Stimulated activated CD4-positive, alpha-beta T cell treated with anti-CD3 and anti-CD28 coated beads, TNF-alpha, amount 100 ng/mL, for 48 hours (primary cell): ENCODE results near the gene IQSEC1.

Experiments used
- DNase-seq, 3 donors: peaks; one replicate each; pipeline ENCODE4 v3.0.0-alpha.2; 2020; ENCODE audit warnings: low read depth in 3 of 3

The IQSEC1 gene

DNA sequence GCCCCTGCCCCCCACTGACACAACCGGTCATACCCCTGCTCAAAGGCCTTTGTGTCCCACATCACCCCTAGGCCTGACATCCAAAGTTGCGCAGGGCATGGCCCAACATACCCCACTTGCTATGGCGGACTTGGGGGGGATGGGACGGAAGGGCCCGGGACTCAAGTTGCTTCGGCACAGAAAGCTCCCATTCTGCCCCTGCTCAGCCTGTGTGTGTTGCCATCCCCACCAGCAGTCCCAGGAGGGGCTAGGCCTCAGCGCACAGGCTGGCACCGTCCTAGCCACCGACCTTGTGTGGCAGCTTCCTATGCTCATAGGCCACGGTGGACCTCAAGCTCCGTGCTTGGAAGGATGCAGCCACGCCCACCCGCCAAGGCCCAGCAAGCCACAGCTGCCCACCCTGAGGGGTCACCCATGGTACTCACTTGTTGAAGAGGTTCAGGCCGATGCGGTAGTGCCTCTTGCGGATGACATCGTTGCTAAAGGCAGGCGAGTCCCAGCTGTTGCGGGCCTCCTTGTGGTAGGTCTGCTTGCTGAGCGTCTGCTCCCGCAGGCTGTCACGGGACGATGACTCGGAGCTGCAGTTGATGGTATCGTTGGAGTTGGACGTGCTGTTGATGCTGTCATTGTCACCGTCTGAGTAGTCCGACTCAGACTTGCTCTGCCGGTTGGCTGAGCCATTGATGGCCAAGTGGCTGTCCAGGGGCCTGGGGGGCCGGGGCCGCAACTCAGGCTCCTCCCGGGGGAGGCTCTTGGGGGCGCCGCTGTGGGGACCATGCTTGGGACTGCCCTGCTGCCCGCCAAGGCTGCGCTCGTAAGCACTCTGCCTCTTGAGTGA is 138.0 kb downstream of the IQSEC1 start:
- DNase-seq = no peak

GRCh38 chr3:12934431-12934830 is 138.8 kb downstream of the IQSEC1 start:
- DNase-seq = no peak

GRCh38 chr3:12933901-12934300 is 139.3 kb downstream of the IQSEC1 start:
- no peak for DNase-seq

- DNase-seq = no peak
Measured at GRCh38 chr3:12932754-12933153, 140.5 kb downstream of the IQSEC1 start.

DNA sequence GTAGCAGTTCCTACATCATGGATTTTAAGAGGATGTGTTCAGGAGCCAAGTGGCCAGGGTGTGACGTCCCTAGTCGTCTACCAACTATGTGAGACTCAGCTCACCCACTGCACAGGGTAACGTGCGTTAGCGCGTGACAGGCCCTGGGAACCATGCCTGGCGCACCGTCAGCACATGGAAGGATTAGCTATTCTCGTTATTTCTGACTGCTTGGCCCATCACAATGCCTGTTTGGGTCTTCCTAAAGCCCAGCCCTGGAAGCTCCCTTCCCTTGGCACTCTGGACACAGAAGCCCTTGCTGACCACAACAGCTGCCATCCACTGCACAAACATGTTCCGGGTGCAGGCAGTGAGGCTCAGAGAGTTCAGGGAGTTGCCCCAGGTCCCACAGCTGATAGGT is 140.9 kb downstream of the IQSEC1 start:
- no peak for DNase-seq

DNA sequence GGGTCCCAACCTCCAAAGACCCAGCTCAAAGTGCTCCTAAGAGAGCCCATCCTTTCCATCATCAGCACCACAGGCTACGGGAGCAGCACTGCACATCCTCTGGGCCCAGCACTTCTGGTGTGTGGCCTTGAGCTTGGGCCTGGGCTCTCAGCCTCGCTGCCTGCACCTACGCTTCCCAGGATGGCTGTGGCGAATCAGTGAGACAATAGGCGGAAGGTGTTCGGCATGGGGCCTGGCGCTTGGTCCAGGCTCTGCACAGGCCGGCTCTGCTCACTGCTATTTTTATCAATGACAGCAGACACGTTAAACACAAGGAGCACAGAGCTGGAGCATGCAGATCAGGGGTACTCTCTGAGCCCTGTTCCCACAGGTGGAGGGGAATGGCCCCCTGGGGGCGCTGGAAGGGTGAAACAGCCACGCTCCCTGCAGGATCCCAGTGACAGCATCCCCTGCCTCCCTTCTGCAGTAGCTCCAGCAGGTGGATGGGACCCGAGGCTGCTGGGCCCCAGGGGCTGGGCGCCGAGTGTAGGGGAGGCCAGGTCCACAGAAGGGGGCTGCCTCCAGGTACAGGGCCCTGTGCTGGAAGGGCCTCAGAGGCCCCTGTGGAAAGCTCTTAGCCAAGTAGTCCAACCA is 141.8 kb downstream of the IQSEC1 start:
- DNase-seq = no peak

DNA sequence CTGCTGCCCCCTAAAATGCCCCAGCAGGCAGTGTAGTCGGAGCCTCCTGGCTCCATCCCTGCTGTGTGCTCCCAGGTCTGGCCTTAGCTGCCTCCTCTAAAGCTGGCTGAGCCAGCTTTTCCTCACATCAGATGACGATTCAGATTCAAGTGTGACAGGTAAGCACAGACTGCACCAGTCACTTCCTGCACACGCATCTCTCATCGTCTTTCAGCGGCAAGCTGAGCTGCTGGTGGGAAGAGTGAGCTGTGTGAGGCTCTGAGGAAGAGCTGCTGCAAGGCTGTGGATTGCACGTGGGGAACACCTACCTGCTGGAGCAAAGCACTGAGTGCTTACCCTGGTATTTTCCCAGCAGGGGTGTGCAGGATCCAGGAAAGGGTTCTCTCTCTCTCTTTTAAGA is 143.4 kb downstream of the IQSEC1 start:
- DNase-seq = no peak

DNA sequence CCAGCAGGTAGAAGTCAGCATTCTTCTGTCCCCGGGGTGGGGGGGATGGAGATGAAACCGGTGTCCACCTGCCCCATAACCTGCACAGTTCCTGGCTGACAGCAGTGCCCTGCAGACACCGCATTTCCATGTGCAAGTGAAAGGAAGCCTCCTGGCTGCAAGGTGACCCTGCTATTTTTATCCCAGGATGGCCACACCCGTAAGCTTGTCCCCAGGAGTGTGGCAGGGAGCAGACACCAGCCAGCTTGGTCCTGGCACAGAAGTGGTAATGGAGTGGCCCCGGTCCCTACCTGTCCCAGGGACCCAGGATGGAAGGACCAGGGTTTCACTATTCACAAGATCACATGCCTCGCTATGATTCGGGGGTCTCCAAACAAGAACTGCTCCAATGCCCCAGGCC is 146.6 kb downstream of the IQSEC1 start:
- DNase-seq = no peak

- no peak for DNase-seq
Measured at GRCh38 chr3:12925648-12926047, 147.6 kb downstream of the IQSEC1 start.

GRCh38 chr3:12924437-12924836 is 148.8 kb downstream of the IQSEC1 start:
- DNase-seq = no peak

GRCh38 chr3:12922881-12923431 is 150.3 kb downstream of the IQSEC1 start:
- no peak for DNase-seq

GRCh38 chr3:12922306-12922705 is 150.9 kb downstream of the IQSEC1 start:
- DNase-seq = no peak

- no peak for DNase-seq
Measured at GRCh38 chr3:12921736-12922135, 151.5 kb downstream of the IQSEC1 start.

DNA sequence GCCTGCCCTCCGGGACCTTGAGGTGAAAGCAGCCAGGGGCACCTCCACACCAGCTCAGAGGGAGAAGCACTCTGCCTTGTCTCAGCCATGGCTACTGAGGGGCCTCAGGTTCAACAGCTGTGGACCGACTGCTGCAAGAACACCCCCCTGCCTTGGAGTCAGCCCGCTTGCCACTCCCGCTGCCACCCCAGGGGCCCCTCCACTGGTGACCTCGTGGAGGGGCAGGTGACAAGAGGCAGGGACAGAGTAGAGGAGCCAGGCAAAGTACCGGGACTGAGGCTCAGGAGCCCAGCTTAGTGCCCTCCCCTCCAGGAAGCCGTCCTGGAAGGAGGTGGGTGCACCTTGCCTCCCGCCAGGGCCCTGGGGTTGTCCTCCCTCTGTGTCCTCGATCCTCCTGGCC is 152.3 kb downstream of the IQSEC1 start:
- DNase-seq = no peak

DNA sequence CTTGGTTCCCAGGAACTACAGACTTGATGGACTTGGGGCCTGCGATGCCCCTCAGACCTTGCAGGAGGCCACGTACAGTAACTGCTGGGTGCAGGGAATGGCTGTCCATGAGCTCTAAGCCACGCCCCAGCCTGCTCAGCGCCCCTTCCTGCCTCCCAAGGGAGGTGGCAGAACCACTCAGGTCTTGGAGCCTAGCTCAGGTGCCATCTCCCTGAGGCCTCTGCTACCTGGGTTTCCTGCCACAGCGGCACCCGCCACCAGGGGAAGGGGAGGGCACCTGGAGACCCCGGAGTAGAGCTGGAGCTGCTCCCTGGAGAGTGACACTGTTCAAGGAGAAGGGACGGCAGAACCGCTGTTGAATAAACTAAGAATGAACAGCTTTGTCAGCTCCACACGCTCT is 154.0 kb downstream of the IQSEC1 start:
- DNase-seq = no peak

DNA sequence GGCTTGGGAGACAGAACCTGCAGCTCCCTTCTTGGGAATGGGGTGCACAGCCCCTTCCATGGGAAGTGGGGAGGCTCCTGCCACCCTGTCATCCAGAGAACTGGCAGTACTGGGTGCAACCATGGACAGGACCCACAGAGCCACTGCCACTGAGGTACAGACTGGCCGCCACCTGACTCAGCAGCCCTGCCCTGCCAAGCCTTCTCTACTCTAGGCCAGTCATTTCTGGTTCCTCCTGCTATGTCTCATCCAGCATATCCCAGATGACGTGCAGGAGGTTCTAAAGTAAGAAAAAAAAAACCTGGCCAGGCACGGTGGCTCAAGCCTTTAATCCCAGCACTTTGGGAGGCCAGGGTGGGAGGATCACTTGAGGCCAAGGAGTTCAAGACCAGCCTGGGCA is 155.0 kb downstream of the IQSEC1 start:
- no peak for DNase-seq

GRCh38 chr3:12916159-12916558 is 157.1 kb downstream of the IQSEC1 start:
- DNase-seq = no peak

GRCh38 chr3:12914088-12914487 is 159.1 kb downstream of the IQSEC1 start:
- no peak for DNase-seq

DNA sequence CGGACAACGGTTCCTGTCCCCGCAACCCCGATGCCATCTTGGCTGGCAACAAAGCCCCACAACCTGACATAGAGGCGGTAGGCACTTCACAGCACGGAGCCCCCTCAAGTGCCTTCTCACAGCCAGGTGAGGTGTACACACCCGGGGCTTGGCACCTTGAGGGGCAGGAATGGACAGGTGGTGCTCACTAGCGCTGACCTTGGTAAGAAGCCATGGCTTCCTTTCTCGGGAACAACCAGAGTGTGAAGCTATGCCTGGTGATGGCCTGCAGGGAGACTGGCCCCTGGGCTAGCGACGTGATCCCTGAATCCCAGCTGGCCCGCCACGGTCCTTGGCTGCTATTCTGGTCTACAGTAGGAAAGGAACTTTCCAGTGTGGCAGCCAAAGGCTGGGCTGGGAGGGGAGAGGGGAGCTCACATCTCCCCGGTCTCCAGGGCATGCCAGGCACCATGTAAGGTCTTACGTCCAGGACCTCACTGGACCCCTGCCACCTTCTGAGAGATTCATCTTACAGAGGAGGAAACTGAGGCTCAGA is 161.3 kb downstream of the IQSEC1 start:
- no peak for DNase-seq

DNA sequence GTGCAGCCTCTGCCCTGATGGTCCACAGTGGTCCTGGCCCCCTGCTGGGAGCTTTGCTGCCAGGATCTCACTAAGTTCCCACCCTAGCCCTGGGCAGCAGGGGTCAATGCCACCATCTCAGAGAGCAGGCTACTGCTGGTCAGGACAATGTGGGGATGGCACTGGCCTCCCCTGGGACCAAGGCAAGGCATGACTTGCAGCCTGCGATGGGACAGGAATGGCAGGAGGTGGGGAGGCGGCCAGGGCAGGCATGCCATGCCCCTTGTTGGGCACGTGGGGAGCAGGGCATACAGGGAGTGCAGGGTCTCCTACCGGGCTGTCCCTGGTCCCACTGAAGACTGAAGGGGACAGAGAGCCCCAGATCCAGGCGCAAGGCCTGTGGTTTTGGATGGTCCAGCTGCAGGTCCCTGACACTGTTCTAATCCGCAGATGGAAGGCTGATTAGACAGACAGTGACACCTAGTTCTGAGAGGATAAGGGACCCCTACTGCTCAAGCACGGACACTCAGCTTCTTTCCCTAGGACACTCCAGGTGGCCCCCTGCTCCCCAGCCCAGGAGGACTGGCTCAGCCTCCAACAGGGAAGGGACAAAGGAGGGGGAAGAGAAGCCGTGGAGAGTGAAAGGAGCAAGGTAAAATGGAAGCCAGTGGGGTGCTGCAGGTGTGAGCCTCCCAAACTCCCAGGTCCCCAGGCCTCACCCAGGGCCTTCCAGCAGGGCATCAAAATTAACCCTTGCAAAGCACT is 162.7 kb downstream of the IQSEC1 start:
- DNase-seq = no peak

GRCh38 chr3:12909710-12910109 is 163.5 kb downstream of the IQSEC1 start:
- no peak for DNase-seq

DNA sequence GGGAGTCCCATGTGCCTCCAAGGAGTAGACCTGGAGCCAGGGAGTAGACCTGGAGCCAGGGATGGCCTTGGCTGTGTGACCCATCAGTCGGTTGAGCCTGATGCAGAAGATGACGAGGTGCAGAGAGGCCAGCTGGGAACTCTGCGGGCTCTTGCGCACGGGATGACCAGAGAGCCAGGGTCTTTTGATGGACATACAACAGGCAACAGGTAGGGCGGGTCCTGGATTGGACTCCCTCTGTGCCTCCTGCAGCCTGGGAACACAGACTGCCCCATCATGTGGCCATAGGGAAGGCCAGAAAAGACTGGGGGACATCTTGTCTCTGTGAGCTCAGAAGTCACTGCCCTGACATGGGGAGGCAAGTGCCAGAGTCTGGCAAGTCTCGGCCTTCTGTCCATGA is 164.4 kb downstream of the IQSEC1 start:
- no peak for DNase-seq
